HepG2 (cell line): Measurements from ENCODE around the gene DPH3. TPM values are rescaled to one million over a fixed set of nuclear protein-coding genes. Genes with fewer than 3 reads are reported as not detected.

Experiments used
- ATF2 ChIP-seq: sonication (generic); formaldehyde crosslinking; IDR thresholded peaks from 2 replicates; pipeline ENCODE4 v1.4.0; 2020; ENCODE audit warnings: missing genetic modification reagents
- DPF2 ChIP-seq: sonication (generic); formaldehyde crosslinking; IDR thresholded peaks from 2 replicates; pipeline ENCODE4 v1.4.0; 2020; ENCODE audit warnings: mild to moderate bottlenecking, low read depth, missing genetic modification reagents, borderline replicate concordance
- HMG20A ChIP-seq: IDR thresholded peaks from 2 replicates; pipeline ENCODE4 v1.6.1; 2016; ENCODE audit warnings: borderline replicate concordance
- HNRNPUL1 ChIP-seq: fragments of 200-400 bp; formaldehyde crosslinking; IDR thresholded peaks from 2 replicates; pipeline ENCODE4 v1.6.1; 2017; ENCODE audit warnings: low read depth, mild to moderate bottlenecking, low read length, moderate library complexity
- HOXD1 ChIP-seq: sonication (generic); formaldehyde crosslinking; IDR thresholded peaks from 2 replicates; pipeline ENCODE4 v1.5.0; 2020; ENCODE audit warnings: missing genetic modification reagents
- KLF9 ChIP-seq: IDR thresholded peaks from 2 replicates; pipeline ENCODE4 v1.6.1; 2016; ENCODE audit warnings: low read depth
- MTA3 ChIP-seq: sonication (generic); formaldehyde crosslinking; IDR thresholded peaks from 2 replicates; pipeline ENCODE4 v1.4.0; 2020; ENCODE audit warnings: missing genetic modification reagents
- NAIF1 ChIP-seq: sonication (generic); formaldehyde crosslinking; IDR thresholded peaks from 2 replicates; pipeline ENCODE4 v1.5.0; 2020; ENCODE audit warnings: mild to moderate bottlenecking, missing genetic modification reagents, borderline replicate concordance
- NFIC ChIP-seq: IDR thresholded peaks from 2 replicates; pipeline ENCODE4 v1.6.1; 2012; ENCODE audit warnings: mild to moderate bottlenecking, low read length, inconsistent platforms
- RARG ChIP-seq: sonication (generic); formaldehyde crosslinking; IDR thresholded peaks from 2 replicates; pipeline ENCODE4 v1.4.0; 2020; ENCODE audit warnings: low read depth, mild to moderate bottlenecking, missing genetic modification reagents
- SP4 ChIP-seq: sonication (generic); formaldehyde crosslinking; IDR thresholded peaks from 2 replicates; pipeline ENCODE4 v1.8.1; 2023; ENCODE audit warnings: mild to moderate bottlenecking, missing genetic modification reagents
- TCF7L2 ChIP-seq: IDR thresholded peaks from 2 replicates; pipeline ENCODE4 v1.6.1; 2011; ENCODE audit warnings: mild to moderate bottlenecking, low read depth, low read length, moderate library complexity
- TMF1 ChIP-seq: sonication (generic); formaldehyde crosslinking; IDR thresholded peaks from 2 replicates; pipeline ENCODE4 v1.8.1; 2022; ENCODE audit warnings: low read depth, missing genetic modification reagents
- TRIM22 ChIP-seq: fragments of 450-650 bp; IDR thresholded peaks from 2 replicates; pipeline ENCODE4 v1.6.1; 2017
- ZBTB2 ChIP-seq: sonication (generic); formaldehyde crosslinking; IDR thresholded peaks from 2 replicates; pipeline ENCODE4 v1.8.0; 2022; ENCODE audit warnings: low read depth, missing genetic modification reagents
- ZBTB25 ChIP-seq: IDR thresholded peaks from 2 replicates; pipeline ENCODE4 v1.6.1; 2018; ENCODE audit warnings: missing genetic modification reagents
- ZNF280B ChIP-seq: sonication (generic); formaldehyde crosslinking; IDR thresholded peaks from 2 replicates; pipeline ENCODE4 v1.5.0; 2020; ENCODE audit warnings: missing genetic modification reagents, mild to moderate bottlenecking, borderline replicate concordance
- ZNF484 ChIP-seq: sonication (generic); formaldehyde crosslinking; IDR thresholded peaks from 2 replicates; pipeline ENCODE4 v1.5.1; 2020; ENCODE audit warnings: mild to moderate bottlenecking, low read depth, missing genetic modification reagents, borderline replicate concordance
- ZNF513 ChIP-seq: sonication (generic); formaldehyde crosslinking; conservative IDR thresholded peaks from 2 replicates; pipeline ENCODE4 v1.5.0; 2020; ENCODE audit warnings: missing genetic modification reagents
- ZNF552 ChIP-seq: sonication (generic); formaldehyde crosslinking; IDR thresholded peaks from 2 replicates; pipeline ENCODE4 v1.9.0; 2022; ENCODE audit warnings: missing genetic modification reagents, mild to moderate bottlenecking, borderline replicate concordance
- ZNF564 ChIP-seq: sonication (generic); formaldehyde crosslinking; IDR thresholded peaks from 2 replicates; pipeline ENCODE4 v1.8.1; 2023; ENCODE audit warnings: mild to moderate bottlenecking, missing genetic modification reagents
- polyA plus RNA-seq, 8 experiments: library from polyadenylated mRNA; depleted of rRNA in 3 of 8; stranded (reverse) in 7 of 8; unstranded in 1 of 8; fragments of >200 nt; fragmentation: Illumina TruSeq in 4 of 8; extraction: Trizol in 4 of 8; gene quantifications; 2 replicates each; pipeline versions ENCODE4 v1.2.1 to v1.2.3, GENCODE V29; 2011 to 2016; ENCODE audit warnings: low read depth in 4 of 8, missing spikeins in 1 of 8, mixed read lengths in 1 of 8; ENCODE audit not compliant: insufficient read depth in 1 of 8
- total RNA-seq, 5 experiments: library from RNA; depleted of rRNA; stranded (reverse); fragments of >200 nt; fragmentation: Illumina TruSeq; extraction: Trizol; gene quantifications; 2 replicates each; pipeline ENCODE4 v1.2.3, GENCODE V29; 2016; ENCODE audit warnings: low read depth in 1 of 5

DPH3 gene
- total and polyA plus RNA-seq, 2 of the 13 experiments (the other 11 are each of a cell fraction or from before 2014, with no cell fraction given): 18.3 to 21.6 TPM

GRCh38 chr3:16264708-16265454 is at the start of gene DPH3, which contains the start of gene OXNAD1 (continued):
- TF ChIP-seq TRIM22: no peak
- no peak for TF ChIP-seq ZNF552
- no peak for TF ChIP-seq TMF1 (CRISPR knock-in tag)
- TF ChIP-seq ZNF484 (CRISPR knock-in tag): no peak
- peak; percentile 70 for TF ChIP-seq ZBTB2 (CRISPR knock-in tag)
- no peak for TF ChIP-seq MTA3 (CRISPR knock-in tag)
- 0 out of 2 replicates have a peak, but pooled peaks have one; percentile 54 for TF ChIP-seq KLF9 (CRISPR knock-in tag)
- no peak for TF ChIP-seq SP4 (CRISPR knock-in tag)
- TF ChIP-seq ATF2: peak; percentile 87
- TF ChIP-seq TCF7L2: no peak
- peak; percentile 88; the same call in 1 of the 2 replicates for TF ChIP-seq ZNF280B (CRISPR knock-in tag)
- no peak for TF ChIP-seq HNRNPUL1
- peak; percentile 43; the same call in 1 of the 2 replicates for TF ChIP-seq ZBTB25 (CRISPR knock-in tag)
- no peak for TF ChIP-seq ZNF564
- TF ChIP-seq NAIF1 (CRISPR knock-in tag): no peak
- TF ChIP-seq HOXD1 (CRISPR knock-in tag): no peak
- no peak for TF ChIP-seq NFIC
- TF ChIP-seq HMG20A (CRISPR knock-in tag): no peak
- TF ChIP-seq ZNF513 (CRISPR knock-in tag): 0 out of 2 replicates have a peak, but pooled peaks have one; percentile 76
- TF ChIP-seq DPF2 (CRISPR knock-in tag): no peak
- no peak for TF ChIP-seq RARG (CRISPR knock-in tag)
